Mesenteric fat pad (tissue), 1 donor: ENCODE data around the gene WDR93. TPM values are rescaled to one million over a fixed set of nuclear protein-coding genes. Genes with fewer than 3 reads are reported as not detected.

Experiments
- DNase-seq: peaks from one replicate; pipeline ENCODE4 v3.0.0-alpha.2; 2020; ENCODE audit warnings: low spot score
- total RNA-seq: library from RNA; stranded (reverse); fragmentation: NEBNext Ultra II Directional; extraction: Animal tissue kit (Norgen Biotek cat#: 25700); gene quantifications from one replicate; pipeline ENCODE4 v1.2.1, GENCODE V29; 2021
- donor health status: DM: yes; HTN: yes; CAD: no.

The WDR93 gene
- total RNA-seq, 1 donor from 2014 or later = 0.32 TPM

GRCh38 chr15:89747708-89748682, 57.4 kb downstream of the WDR93 start:
- DNase-seq = no peak

- DNase-seq = no peak
Observed at GRCh38 chr15:89749054-89749453, 58.4 kb downstream of the WDR93 start.

GRCh38 chr15:89749526-89749925, 58.9 kb downstream of the WDR93 start:
- no peak for DNase-seq

- no peak for DNase-seq
Observed at GRCh38 chr15:89749951-89750559, 59.4 kb downstream of the WDR93 start.

GRCh38 chr15:89750560-89751542, 60.2 kb downstream of the WDR93 start, which contains the start of gene MESP1:
Gene MESP1, minus strand, starts transcription at chr15:89751249. Its CDS starts 18 bp downstream, at chr15:89751231.
- DNase-seq = peak; percentile 97

- no peak for DNase-seq
Observed at GRCh38 chr15:89751748-89752147, 61.1 kb downstream of the WDR93 start.

GRCh38 chr15:89753855-89754254, 63.2 kb downstream of the WDR93 start:
- no peak for DNase-seq

GRCh38 chr15:89754361-89755154, 63.9 kb downstream of the WDR93 start:
- DNase-seq = no peak

- DNase-seq = no peak
Observed at GRCh38 chr15:89755701-89756100, 65.1 kb downstream of the WDR93 start.

GRCh38 chr15:89756897-89757296, 66.3 kb downstream of the WDR93 start:
- no peak for DNase-seq

- no peak for DNase-seq
Observed at GRCh38 chr15:89758283-89758682, 67.7 kb downstream of the WDR93 start.

GRCh38 chr15:89758981-89759380, 68.4 kb downstream of the WDR93 start:
- no peak for DNase-seq

GRCh38 chr15:89759835-89760234, 69.2 kb downstream of the WDR93 start:
- DNase-seq = no peak

GRCh38 chr15:89760303-89761008, 69.8 kb downstream of the WDR93 start:
- peak; percentile 96 for DNase-seq

- no peak for DNase-seq
Observed at GRCh38 chr15:89761009-89761831, 70.6 kb downstream of the WDR93 start.

GRCh38 chr15:89761929-89762328, 71.3 kb downstream of the WDR93 start:
- DNase-seq = no peak

GRCh38 chr15:89765694-89766093, 75.1 kb downstream of the WDR93 start:
- no peak for DNase-seq
